Measurements from ENCODE around the gene CCN5. TPM values are rescaled to one million over a fixed set of nuclear protein-coding genes. Genes with fewer than 3 reads are reported as not detected.

CCN5 gene
- total RNA-seq, 1 donor from 2014 or later = not detected

GRCh38 chr20:44730441-44730840, 15.3 kb downstream of the CCN5 start:
- Mint-ChIP-seq H3K9me3 (ENCODE audit: unreplicated experiment) (no peaks in the 10 kb centered on the region), H3K27ac (ENCODE audit: unreplicated experiment) (no peak overlapping the region), H3K36me3 (ENCODE audit: low read depth, unreplicated experiment) (no peaks in the 10 kb centered on the region), H3K27me3 (ENCODE audit: unreplicated experiment) (peaks cover 7% of the 10 kb centered on the region), H3K4me3 (ENCODE audit: unreplicated experiment) (no peak overlapping the region), H3K4me1 (ENCODE audit: unreplicated experiment) (no peaks in the 10 kb centered on the region)
- no peak for DNase-seq (ENCODE audit: low spot score)
- TF ChIP-seq CTCF (IDR thresholded peaks at IDR 0.05; ENCODE audit: unreplicated experiment) = no peak

- no peak for TF ChIP-seq CTCF (IDR thresholded peaks at IDR 0.05; ENCODE audit: unreplicated experiment)
- no peak for DNase-seq (ENCODE audit: low spot score)
- Mint-ChIP-seq H3K27ac (ENCODE audit: unreplicated experiment) (no peak overlapping the region), H3K27me3 (ENCODE audit: unreplicated experiment) (peaks cover 7% of the 10 kb centered on the region), H3K9me3 (ENCODE audit: unreplicated experiment) (no peaks in the 10 kb centered on the region), H3K36me3 (ENCODE audit: low read depth, unreplicated experiment) (no peaks in the 10 kb centered on the region), H3K4me1 (ENCODE audit: unreplicated experiment) (no peaks in the 10 kb centered on the region), H3K4me3 (ENCODE audit: unreplicated experiment) (no peak overlapping the region)
These were observed 16.5 kb downstream of the CCN5 start for GRCh38 chr20:44731657-44732056.

GRCh38 chr20:44732327-44732726, 17.2 kb downstream of the CCN5 start:
- Mint-ChIP-seq H3K9me3 (ENCODE audit: unreplicated experiment) (no peaks in the 10 kb centered on the region), H3K4me1 (ENCODE audit: unreplicated experiment) (no peaks in the 10 kb centered on the region), H3K27ac (ENCODE audit: unreplicated experiment) (no peak overlapping the region), H3K4me3 (ENCODE audit: unreplicated experiment) (no peak overlapping the region), H3K27me3 (ENCODE audit: unreplicated experiment) (peaks cover 7% of the 10 kb centered on the region), H3K36me3 (ENCODE audit: low read depth, unreplicated experiment) (no peaks in the 10 kb centered on the region)
- no peak for TF ChIP-seq CTCF (IDR thresholded peaks at IDR 0.05; ENCODE audit: unreplicated experiment)
- DNase-seq (ENCODE audit: low spot score) = no peak

GRCh38 chr20:44733341-44734069, 18.3 kb downstream of the CCN5 start:
- no peak overlapping the region for H3K4me3 Mint-ChIP-seq (ENCODE audit: unreplicated experiment)
- peak; percentile 74 for DNase-seq (ENCODE audit: low spot score)
- TF ChIP-seq CTCF (IDR thresholded peaks at IDR 0.05; ENCODE audit: unreplicated experiment) = peak; percentile 55
- H3K9me3 Mint-ChIP-seq (ENCODE audit: unreplicated experiment) = no peaks in the 10 kb centered on the region
- H3K4me1 Mint-ChIP-seq (ENCODE audit: unreplicated experiment) = no peaks in the 10 kb centered on the region
- H3K27me3 Mint-ChIP-seq (ENCODE audit: unreplicated experiment) = peaks cover 9% of the 10 kb centered on the region
- H3K36me3 Mint-ChIP-seq (ENCODE audit: low read depth, unreplicated experiment) = no peaks in the 10 kb centered on the region
- H3K27ac Mint-ChIP-seq (ENCODE audit: unreplicated experiment) = no peak overlapping the region

- H3K4me1 Mint-ChIP-seq (ENCODE audit: unreplicated experiment) = no peaks in the 10 kb centered on the region
- TF ChIP-seq CTCF (IDR thresholded peaks at IDR 0.05; ENCODE audit: unreplicated experiment) = peak; percentile 16
- no peak overlapping the region for H3K4me3 Mint-ChIP-seq (ENCODE audit: unreplicated experiment)
- H3K9me3 Mint-ChIP-seq (ENCODE audit: unreplicated experiment) = no peaks in the 10 kb centered on the region
- peaks cover 11% of the 10 kb centered on the region for H3K27me3 Mint-ChIP-seq (ENCODE audit: unreplicated experiment)
- no peak overlapping the region for H3K27ac Mint-ChIP-seq (ENCODE audit: unreplicated experiment)
- DNase-seq (ENCODE audit: low spot score) = peak; percentile 32
- H3K36me3 Mint-ChIP-seq (ENCODE audit: low read depth, unreplicated experiment) = no peaks in the 10 kb centered on the region
These were observed 19.8 kb downstream of the CCN5 start for GRCh38 chr20:44734938-44735337.

Data from endothelial cell (in vitro differentiated cells).